Measurements from ENCODE around the gene GTF3C4. TPM values are rescaled to one million over a fixed set of nuclear protein-coding genes. Genes with fewer than 3 reads are reported as not detected.

GTF3C4 gene
- total RNA-seq, 1 experiment from 2014 or later = 24.5 TPM

- DNase-seq (ENCODE audit: low spot score) = no peak
- in situ Hi-C loops (cut with HindIII; ENCODE audit: low sequenced_read_pairs) = no loop called here
These were observed 24.6 kb upstream of the GTF3C4 start for GRCh38 chr9:132645711-132646110.

GRCh38 chr9:132646726-132647125, 23.5 kb upstream of the GTF3C4 start:
- in situ Hi-C loops (cut with HindIII; ENCODE audit: low sequenced_read_pairs) = no loop called here
- DNase-seq (ENCODE audit: low spot score) = no peak

- in situ Hi-C loops (cut with HindIII; ENCODE audit: low sequenced_read_pairs) = no loop called here
- DNase-seq (ENCODE audit: low spot score) = no peak
These were observed 22.9 kb upstream of the GTF3C4 start for GRCh38 chr9:132647355-132647754.

- in situ Hi-C loops (cut with HindIII; ENCODE audit: low sequenced_read_pairs) = no loop called here
These were observed 22.5 kb upstream of the GTF3C4 start for GRCh38 chr9:132647806-132648205.

GRCh38 chr9:132648283-132648682, 22.0 kb upstream of the GTF3C4 start:
- in situ Hi-C loops (cut with HindIII; ENCODE audit: low sequenced_read_pairs) = no loop called here
- DNase-seq (ENCODE audit: low spot score) = no peak

More at GRCh38 chr9:132647806-132648205, 22.5 kb upstream of the GTF3C4 start:
- DNase-seq (ENCODE audit: low spot score) = no peak

- in situ Hi-C loops (cut with HindIII; ENCODE audit: low sequenced_read_pairs) = no loop called here
- no peak for DNase-seq (ENCODE audit: low spot score)
These were observed 21.6 kb upstream of the GTF3C4 start for GRCh38 chr9:132648685-132649084.

GRCh38 chr9:132651259-132651658, 19.0 kb upstream of the GTF3C4 start:
- DNase-seq (ENCODE audit: low spot score) = peak; percentile 72
- in situ Hi-C loops (cut with HindIII; ENCODE audit: low sequenced_read_pairs) = no loop called here

- in situ Hi-C loops (cut with HindIII; ENCODE audit: low sequenced_read_pairs) = no loop called here
- DNase-seq (ENCODE audit: low spot score) = no peak
These were observed 14.0 kb upstream of the GTF3C4 start for GRCh38 chr9:132656299-132656698.

- in situ Hi-C loops (cut with HindIII; ENCODE audit: low sequenced_read_pairs) = no loop called here
- DNase-seq (ENCODE audit: low spot score) = peak; percentile 78
These were observed 7.9 kb upstream of the GTF3C4 start for GRCh38 chr9:132662152-132662945.

- peak; percentile 72 for DNase-seq (ENCODE audit: low spot score)
- in situ Hi-C loops (cut with HindIII; ENCODE audit: low sequenced_read_pairs) = no loop called here
These were observed 7.1 kb upstream of the GTF3C4 start for GRCh38 chr9:132663117-132663516.

GRCh38 chr9:132663851-132664250, 6.4 kb upstream of the GTF3C4 start:
- DNase-seq (ENCODE audit: low spot score) = peak; percentile 64
- in situ Hi-C loops (cut with HindIII; ENCODE audit: low sequenced_read_pairs) = no loop called here

- in situ Hi-C loops (cut with HindIII; ENCODE audit: low sequenced_read_pairs) = no loop called here
- peak; percentile 78 for DNase-seq (ENCODE audit: low spot score)
These were observed 956 bp upstream of the GTF3C4 start for GRCh38 chr9:132669319-132669697.

GRCh38 chr9:132669698-132670456, 387 bp upstream of the GTF3C4 start, which contains the start of gene DDX31:
DDX31 (minus strand) TSS chr9:132669983; CDS start chr9:132669934, 49 bp downstream.
- in situ Hi-C loops (cut with HindIII; ENCODE audit: low sequenced_read_pairs) = no loop called here
- DNase-seq (ENCODE audit: low spot score) = peak; percentile 82

- in situ Hi-C loops (cut with HindIII; ENCODE audit: low sequenced_read_pairs) = no loop called here
- DNase-seq (ENCODE audit: low spot score) = no peak
These were observed 1.6 kb downstream of the GTF3C4 start for GRCh38 chr9:132671620-132672412.

GRCh38 chr9:132672413-132672690, 2.1 kb downstream of the GTF3C4 start:
- no peak for DNase-seq (ENCODE audit: low spot score)
- in situ Hi-C loops (cut with HindIII; ENCODE audit: low sequenced_read_pairs) = no loop called here

- in situ Hi-C loops (cut with HindIII; ENCODE audit: low sequenced_read_pairs) = no loop called here
- DNase-seq (ENCODE audit: low spot score) = peak; percentile 44
These were observed 3.1 kb downstream of the GTF3C4 start for GRCh38 chr9:132673355-132673754.

- in situ Hi-C loops (cut with HindIII; ENCODE audit: low sequenced_read_pairs) = no loop called here
- no peak for DNase-seq (ENCODE audit: low spot score)
These were observed 4.2 kb downstream of the GTF3C4 start for GRCh38 chr9:132674485-132674884.

GRCh38 chr9:132677976-132678375, 7.7 kb downstream of the GTF3C4 start:
- peak; percentile 75 for DNase-seq (ENCODE audit: low spot score)
- in situ Hi-C loops (cut with HindIII; ENCODE audit: low sequenced_read_pairs) = no loop called here

- in situ Hi-C loops (cut with HindIII; ENCODE audit: low sequenced_read_pairs) = no loop called here
- DNase-seq (ENCODE audit: low spot score) = no peak
These were observed 9.8 kb downstream of the GTF3C4 start for GRCh38 chr9:132679946-132680625.

Data from G401 (cell line).